GM18951 (cell line): ENCODE data around the gene INPPL1.

Source experiments
- POLR2A ChIP-seq: IDR thresholded peaks from 4 replicates; pipeline ENCODE4 v1.6.1; 2011; ENCODE audit warnings: mild to moderate bottlenecking; ENCODE audit not compliant: insufficient read length, insufficient read depth; ENCODE audit errors: extremely low read depth
- in situ Hi-C: fragments of 300-500 bp; cut with MboI; formaldehyde crosslinking; loops from one replicate; pipeline ENCODE4 v1.12.0; 2022; ENCODE audit warnings: low sequenced_read_pairs, mixed read lengths, inconsistent platforms; ENCODE audit not compliant: unreplicated experiment

INPPL1 gene

DNA sequence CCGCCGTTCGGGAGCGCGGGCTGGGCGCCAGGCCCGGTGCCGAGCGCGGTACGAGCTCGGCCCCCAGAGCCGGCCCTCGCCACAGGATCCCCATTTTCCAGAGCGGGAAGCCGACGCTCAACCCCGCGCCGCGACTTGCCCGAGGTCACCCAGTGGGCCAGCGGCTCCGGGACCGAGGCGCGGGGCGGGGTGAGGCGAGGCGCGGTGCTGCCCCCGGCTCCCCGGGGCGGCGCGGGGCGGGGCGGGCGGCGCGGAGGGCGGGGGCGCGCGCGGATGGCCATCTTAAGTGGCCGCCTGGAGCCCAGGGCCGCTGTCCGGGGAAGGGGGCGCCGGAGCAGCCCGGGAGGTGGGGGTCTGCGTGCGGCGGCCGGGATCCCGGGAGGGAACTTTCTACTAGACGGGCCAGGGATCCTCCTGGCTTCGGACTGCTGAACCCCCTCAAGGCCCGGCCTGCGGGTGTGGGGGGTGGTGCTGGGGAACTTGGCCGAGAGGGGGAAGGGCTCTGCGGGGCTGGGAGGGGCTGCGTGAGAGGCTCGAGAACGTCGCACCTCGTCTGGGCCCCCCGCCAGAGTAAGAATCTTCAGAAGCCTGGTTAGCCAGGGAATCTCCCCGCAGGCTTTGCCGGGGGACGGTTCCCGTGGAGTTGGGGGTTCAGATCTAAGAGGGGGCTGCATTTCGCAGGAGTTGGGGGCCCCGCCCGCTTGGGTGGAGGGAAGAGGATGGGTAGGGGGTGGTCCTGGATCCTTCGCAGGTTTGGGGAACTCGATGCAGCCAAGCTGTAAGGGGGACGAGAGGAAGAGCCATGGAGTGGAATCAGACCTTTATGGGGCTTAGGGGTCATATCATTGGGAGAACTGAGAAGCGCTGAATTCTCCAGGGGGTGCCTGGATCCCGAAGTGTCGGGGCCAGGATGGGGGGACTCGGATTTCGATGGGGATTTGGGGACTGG is 678 bp upstream of the INPPL1 start:
- TF ChIP-seq POLR2A = peak; percentile 59
- in situ Hi-C loops = no loop called here

DNA sequence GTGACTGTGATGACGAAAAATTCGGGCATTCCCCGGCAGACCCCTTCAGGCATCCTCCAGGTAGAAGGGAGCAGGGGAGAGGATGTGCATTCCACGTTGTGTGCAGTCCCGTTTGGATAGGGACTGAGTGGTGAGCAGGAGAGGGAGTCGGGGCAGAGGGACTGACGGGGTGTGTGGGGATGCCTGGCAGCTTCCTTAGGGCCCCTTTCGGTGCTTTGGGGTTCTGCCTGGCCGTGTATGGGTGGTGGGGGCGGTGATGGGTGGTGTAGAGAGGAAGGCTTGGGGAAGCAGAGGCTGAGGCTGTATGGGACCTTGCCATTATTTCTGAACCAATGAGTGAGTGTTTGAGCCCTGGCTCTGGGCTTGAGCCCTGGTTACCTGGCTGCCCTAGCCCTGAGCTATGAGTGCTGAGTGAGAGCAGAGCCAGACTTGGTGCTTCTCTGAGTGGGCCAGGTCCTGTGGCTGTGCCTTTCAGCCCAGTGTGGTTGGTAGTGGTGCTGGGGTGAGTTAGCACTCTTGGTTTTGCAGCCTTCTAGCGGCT is 914 bp downstream of the INPPL1 start:
- no peak for TF ChIP-seq POLR2A
- in situ Hi-C loops = no loop called here

GRCh38 chr11:72226701-72227100 is 2.1 kb downstream of the INPPL1 start:
- TF ChIP-seq POLR2A = no peak
- in situ Hi-C loops = no loop called here

- TF ChIP-seq POLR2A = no peak
- in situ Hi-C loops = no loop called here
Measured at GRCh38 chr11:72227316-72228228, 3.0 kb downstream of the INPPL1 start.

DNA sequence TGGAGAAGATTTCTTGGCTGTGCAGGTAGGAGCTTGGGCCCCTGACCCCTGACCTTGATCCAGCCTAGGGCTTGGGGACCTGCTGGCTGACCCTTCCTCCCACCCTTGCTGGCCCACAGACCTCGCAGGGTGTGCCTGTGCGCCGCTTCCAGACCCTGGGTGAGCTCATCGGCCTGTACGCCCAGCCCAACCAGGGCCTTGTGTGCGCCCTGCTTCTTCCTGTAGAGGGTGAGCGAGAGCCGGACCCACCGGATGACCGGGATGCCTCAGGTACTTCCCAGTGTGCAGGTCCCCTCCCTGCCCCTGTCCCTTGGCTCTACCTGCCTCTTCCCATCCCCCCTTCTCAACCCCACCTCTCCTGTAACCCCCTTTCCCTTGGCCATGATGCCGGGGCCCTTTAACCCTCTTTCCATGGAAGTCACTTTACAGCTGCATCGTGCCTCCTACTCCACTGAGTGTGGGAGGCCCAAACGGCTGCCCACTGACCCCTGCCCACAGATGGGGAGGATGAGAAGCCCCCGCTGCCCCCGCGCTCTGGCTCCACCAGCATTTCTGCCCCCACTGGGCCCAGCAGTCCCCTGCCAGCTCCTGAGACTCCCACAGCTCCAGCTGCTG is 3.8 kb downstream of the INPPL1 start:
- in situ Hi-C loops = no loop called here
- TF ChIP-seq POLR2A = no peak

GRCh38 chr11:72228844-72229231 is 4.3 kb downstream of the INPPL1 start:
- in situ Hi-C loops = no loop called here
- no peak for TF ChIP-seq POLR2A

- TF ChIP-seq POLR2A = no peak
- in situ Hi-C loops = no loop called here
Measured at GRCh38 chr11:72229336-72229924, 4.9 kb downstream of the INPPL1 start.

DNA sequence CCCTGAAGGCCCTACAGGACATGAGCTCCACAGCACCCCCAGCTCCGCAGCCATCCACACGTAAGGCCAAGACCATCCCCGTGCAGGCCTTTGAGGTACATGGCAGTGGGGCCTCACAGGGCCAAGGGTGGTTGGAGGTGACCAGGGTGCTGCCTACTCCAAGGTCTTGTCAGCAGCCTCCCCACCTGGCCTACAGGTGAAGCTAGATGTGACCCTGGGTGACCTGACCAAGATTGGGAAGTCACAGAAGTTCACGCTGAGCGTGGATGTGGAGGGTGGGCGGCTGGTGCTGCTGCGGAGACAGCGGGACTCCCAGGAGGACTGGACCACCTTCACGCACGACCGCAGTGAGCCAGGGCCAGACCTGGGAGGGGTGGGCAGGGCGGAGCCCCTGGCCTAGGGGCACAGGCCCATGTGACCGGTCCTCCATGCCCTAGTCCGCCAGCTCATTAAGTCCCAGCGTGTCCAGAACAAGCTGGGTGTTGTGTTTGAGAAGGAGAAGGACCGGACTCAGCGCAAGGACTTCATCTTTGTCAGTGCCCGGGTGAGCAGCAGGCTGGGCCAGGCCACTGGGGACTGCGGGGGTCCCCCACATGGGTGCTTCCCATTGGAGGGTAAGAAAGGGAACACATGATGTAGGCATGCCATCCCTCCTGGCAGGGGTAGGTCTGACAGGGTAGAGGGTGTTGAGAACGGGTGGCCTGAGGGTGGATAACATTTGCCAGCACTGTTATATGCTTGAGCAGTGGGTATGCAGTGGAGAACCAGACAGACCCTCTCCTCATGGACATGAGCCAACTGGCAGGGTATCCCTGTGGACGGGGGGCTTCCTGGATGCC is 5.6 kb downstream of the INPPL1 start:
- in situ Hi-C loops = no loop called here
- TF ChIP-seq POLR2A = no peak

GRCh38 chr11:72230764-72231365 is 6.3 kb downstream of the INPPL1 start:
- no peak for TF ChIP-seq POLR2A

DNA sequence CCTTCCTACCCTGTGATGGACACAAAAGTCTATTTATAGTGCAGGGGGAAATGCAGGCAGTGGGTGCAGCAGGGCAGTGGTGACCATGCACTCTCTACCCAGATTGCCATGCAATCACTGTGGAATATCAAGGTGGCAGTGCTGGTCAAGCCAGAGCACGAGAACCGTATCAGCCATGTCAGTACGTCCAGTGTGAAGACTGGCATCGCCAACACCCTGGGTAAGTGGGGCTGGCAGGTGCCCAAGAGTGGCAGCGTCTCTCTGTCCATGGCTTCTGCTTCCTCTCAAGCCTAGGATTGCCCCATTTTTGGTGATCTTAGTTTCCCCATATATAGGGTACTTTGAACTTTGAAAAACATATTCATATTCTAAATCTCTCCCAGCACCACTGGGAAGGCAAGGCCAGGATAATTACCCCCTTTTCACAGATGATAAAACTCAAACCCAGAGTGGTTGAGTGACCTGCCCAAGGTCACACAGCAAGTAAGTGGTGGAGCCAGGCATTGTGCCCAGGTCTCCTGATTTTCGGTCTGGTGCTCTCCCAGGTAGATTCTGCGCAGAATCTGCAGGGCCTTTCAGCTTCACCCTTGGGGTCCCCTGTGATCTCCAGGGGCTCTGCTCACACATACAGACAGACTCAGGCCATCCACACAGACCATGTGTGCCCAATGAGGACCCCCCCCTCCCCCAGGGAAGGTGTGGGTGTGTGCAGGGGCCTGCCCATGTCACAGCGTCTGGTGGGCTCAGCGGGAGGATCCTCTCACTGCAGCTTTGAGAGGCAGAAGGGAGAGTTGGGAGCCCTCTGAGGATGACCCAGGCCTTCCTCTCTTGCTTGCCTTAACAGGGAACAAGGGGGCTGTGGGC is 7.1 kb downstream of the INPPL1 start:
- TF ChIP-seq POLR2A = no peak
- in situ Hi-C loops = no loop called here

More at GRCh38 chr11:72230764-72231365, 6.3 kb downstream of the INPPL1 start:
- in situ Hi-C loops = no loop called here

DNA sequence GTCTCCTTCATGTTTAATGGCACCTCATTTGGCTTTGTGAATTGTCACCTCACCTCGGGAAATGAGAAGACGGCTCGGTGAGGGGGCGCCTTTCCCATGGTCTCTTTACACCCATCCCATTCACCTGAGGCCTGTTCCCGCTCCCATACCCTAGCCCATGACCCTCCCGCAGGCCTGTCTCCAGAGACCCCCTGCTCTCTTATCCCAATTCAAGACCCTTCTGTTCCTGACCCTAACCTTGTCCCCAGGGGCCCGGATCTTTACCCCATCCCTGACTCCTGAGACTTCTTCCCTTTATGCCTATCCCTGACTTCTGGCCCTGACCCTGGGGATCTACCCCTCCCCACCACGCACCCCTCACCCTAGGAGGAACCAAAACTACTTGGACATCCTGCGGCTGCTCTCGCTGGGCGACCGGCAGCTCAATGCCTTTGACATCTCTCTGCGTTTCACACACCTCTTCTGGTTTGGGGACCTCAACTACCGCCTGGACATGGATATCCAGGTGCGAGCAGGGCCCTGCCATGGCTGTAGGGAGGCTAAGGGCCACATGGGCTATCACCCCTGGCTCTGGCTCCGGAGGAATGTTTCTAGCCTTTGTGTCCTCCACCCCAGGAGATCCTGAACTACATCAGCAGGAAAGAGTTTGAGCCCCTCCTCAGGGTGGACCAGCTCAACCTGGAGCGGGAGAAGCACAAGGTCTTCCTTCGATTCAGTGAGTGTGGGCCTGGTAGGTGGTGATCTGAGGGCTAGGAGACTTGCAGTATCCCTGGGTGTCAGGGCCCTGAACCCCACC is 7.9 kb downstream of the INPPL1 start:
- in situ Hi-C loops = no loop called here
- TF ChIP-seq POLR2A = no peak
